Gastrocnemius medialis (tissue), 4 donors: ENCODE measurements around the gene SBK3.

Experiments used
- CTCF ChIP-seq, 5 experiments: fragments of 450-650 bp in 3 of 5; fragments of 200-600 bp in 2 of 5; sonication (generic) in 2 of 5; IDR thresholded peaks in 4 of 5; conservative IDR thresholded peaks in 1 of 5; 1 replicate in 4 of 5; 2 replicates in 1 of 5; pipeline ENCODE4 v1.5.1; 2016 to 2019; ENCODE audit warnings: antibody characterized with exemption in 5 of 5, mild to moderate bottlenecking in 3 of 5, moderate library complexity in 3 of 5
- POLR2A ChIP-seq, 2 donors: fragments of 450-650 bp; IDR thresholded peaks; one replicate each; pipeline ENCODE4 v1.6.1; 2017; ENCODE audit warnings: antibody characterized with exemption in 2 of 2, mild to moderate bottlenecking in 2 of 2, moderate library complexity in 2 of 2

DNA sequence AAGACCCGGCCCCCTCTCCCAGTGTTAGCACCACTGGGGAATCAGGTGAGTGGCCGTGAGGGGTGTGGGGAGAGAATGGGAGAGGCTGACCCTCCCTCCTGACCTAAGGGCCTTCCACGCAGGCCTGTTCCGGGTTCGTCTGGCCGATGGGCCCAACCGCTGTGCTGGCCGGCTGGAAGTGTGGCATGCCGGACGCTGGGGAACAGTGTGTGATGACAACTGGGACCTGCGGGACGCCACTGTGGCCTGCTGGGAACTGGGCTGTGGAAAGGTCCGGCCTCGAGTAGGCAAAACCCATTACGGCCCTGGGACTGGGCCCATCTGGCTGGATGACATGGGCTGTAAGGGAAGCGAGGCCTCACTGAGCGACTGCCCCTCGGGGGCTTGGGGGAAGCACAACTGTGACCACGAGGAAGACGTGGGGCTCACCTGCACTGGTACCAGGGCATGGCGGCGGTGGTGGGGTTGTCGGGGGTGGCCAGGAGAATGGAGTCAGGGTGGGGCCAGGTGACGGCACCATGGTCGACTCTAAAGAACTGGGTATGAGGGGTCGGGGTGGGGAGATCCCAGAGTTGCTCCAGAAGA lies 44.9 kb downstream of the SBK3 start:
- no peak for TF ChIP-seq CTCF (IDR thresholded peaks at IDR 0.05 in 4 of 5, conservative IDR thresholded peaks at IDR 0.05 in 1 of 5)
- no peak for TF ChIP-seq POLR2A (IDR thresholded peaks at IDR 0.05)
